Effector CD8-positive, alpha-beta T cell (primary cell): Measurements from ENCODE around the gene STK16.

Experiments
- DNase-seq: peaks from one replicate; lab custom pipeline; 2025; lab: John Stamatoyannopoulos, UW

STK16 gene

DNA sequence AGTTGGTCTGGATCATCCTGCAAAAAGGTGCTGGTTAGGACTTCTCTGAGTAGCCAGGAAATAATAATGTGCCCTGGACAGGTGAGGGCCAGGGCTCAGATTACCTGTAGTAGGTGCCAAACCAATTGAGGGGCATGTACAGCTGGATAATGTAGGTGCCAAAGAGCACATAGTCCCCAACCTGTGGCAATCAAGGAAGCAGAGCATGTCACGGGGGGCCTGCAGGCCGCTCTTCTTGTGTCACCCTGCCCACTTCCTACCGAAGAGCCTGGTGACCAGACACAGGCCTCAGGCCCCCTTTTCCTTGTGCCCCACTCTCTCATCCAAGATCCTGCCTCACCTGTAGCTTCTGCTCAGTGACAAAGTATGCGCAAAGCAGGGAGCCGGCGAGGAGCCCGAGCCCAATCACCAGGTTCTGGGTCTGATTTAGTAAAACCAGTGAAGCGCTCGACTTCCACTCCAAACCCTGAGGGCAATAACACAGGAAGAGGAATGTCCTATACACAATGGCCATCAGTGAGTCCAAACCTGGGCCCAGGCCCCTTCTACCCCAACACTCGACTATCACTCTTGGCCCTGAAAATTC is 31.7 kb upstream of the STK16 start:
- DNase-seq: no peak

DNA sequence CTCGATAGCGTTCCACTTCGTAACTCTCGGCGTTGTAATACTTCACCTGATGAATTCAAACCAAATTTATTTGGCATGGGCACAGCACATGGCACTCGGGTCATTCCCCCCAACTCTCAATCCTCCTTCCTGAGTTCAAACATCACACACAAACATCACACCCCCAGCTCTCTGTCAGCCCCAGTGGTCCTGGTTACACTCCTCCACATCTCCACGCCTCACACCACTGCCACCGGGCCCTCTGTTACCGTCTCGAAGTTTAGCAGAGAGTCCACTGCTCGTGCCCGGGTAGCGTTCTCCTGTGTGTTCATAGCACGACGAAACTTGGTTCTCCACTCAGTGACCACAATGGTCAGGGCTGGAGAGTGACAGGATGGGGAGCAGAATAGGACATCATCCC is 31.1 kb upstream of the STK16 start:
- no peak for DNase-seq

DNA sequence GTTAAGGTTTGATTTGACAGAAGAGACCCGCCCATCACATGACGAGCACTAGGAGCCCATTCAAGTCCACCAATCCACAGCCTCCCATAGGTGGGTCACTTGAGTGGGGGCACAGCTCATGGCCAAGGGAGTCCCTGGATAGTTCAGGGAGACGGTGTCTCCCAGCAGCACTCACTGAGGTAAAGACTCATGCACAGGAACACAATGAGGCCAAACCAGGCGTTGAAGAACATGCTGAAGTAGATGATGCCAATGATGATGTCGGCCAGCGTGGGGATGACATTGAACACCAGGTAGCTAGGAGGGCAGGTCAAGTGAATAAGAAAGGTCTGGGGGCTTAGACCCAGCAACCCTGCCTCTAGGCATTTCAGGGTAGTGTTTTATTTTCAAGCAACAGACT is 30.5 kb upstream of the STK16 start:
- no peak for DNase-seq

DNA sequence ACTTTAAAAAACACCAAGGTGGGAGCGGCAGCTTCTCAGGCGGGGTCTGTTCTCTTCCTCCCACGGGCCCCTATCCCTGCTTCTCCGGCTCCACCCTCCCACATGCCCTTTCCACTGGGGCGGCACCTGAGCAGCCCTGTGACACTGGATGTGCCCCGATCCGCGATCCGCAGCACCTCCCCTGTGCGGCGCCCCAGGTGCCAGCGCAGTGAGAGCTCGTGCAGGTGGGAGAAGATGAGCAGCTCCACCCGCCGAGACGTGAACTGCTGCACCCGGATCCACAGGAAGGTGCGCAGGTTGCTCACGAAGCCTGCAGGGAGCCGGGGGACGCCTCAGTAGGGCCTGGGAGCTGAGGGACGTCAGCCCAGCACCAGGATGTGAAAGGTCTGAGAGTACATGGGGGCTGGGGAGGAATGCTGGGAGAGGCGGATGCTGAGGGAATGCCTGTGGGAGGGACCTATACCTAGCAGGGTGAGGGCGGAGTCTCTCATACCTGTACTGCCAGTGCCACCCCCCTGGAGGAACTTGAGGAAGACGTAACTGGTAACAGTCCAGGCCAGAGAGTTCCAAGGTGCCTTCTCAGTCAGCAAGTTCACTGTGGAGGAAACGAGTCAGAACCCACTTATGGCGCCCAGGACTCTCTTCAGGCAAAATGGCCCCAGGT is 29.3 kb upstream of the STK16 start:
- no peak for DNase-seq

DNA sequence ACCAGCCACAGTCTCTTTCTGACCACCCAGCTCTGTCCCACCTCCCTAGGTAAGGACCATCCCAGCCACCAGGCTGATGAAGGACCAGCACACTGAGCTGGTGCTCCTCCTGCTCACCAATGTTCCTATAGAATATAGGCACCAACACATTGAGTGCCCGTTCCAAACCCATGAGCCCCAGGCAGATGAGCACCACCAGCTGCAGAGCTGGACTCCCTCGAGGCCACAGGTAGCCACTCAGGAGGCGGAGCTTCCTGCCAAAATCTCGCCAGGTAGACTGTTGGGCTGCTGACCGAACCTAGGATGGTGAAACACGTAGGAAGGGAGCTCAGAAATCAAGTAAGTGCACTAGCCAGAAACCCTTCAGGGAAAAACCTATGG is 28.8 kb upstream of the STK16 start:
- DNase-seq: no peak

DNA sequence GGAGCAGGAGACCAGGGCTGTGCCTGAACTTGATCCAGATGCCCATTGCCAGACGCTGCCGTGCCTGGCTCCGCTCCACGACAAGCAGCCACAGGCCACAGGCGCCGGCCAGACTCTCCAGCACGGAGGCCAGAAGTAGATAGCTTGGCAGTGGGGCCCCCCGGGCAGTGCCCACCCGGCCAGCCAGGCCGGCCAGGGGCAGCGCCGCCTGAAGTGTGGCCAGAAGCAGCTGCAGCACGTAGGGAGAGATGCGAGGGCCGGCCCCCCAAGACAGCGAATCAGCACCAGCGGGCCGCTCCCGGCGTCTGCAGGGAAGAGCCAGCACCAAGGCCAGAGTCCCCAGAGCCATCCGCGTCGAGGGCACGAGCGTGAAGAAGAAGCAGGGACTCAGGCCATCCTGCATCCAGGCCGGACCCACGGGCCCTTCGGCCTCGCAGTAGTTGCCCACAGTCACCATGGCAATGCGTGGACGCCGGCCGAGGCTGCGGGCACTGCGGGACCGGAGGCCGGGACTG is 27.0 kb upstream of the STK16 start:
- peak; percentile 45 for DNase-seq

DNA sequence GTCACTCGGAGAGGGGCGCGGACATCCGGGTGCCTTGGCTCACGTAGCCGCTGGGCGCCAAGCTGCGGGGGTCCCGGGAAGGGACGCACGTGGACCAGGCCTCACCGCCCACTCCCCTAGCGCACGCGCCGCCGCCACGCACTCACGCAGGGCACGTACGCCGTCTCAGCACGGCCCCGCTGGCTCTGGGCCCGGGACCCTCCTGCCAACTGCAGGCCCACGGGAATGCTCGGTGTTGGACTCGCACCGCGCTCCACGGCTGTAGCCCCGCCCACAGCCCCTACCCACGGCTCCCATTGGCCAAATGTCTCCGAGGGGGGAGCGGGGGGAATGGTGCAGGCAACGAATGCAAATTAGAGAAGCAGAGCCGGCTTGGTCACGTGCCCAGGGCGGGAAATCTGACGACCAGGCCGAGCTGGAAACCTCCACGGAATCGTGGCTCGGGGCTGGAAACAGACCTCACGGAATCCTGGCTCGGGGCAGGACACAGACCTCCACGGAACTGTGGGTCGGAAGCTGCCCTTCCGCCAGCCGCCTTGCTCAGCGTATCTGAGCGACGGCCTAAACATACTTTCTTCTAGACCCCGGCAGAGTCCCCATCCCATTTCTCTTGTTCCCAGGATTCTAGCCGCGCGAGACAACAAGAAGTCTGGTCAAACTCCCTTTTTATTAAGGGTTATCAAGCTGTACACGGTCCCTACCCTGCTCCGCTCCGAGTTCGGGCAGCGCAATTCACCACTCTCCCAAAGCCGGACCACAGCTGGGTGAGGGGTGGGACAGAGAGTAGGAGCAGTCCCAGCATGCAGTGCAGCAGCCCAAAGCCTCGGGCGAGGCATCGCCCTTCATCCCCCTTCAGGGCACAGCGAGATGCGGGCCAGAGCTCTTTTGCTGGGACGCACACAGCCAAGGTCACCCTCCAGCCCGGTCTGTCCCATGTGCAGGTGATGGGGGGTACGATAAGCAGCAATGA is 26.3 kb upstream of the STK16 start, which contains the start of gene ABCB6:
Gene ABCB6, minus strand, starts transcription at position 227 of the 970 bp plus-strand sequence. CDS start 285 bp downstream, outside the sequence.
- peak; percentile 84 for DNase-seq

DNA sequence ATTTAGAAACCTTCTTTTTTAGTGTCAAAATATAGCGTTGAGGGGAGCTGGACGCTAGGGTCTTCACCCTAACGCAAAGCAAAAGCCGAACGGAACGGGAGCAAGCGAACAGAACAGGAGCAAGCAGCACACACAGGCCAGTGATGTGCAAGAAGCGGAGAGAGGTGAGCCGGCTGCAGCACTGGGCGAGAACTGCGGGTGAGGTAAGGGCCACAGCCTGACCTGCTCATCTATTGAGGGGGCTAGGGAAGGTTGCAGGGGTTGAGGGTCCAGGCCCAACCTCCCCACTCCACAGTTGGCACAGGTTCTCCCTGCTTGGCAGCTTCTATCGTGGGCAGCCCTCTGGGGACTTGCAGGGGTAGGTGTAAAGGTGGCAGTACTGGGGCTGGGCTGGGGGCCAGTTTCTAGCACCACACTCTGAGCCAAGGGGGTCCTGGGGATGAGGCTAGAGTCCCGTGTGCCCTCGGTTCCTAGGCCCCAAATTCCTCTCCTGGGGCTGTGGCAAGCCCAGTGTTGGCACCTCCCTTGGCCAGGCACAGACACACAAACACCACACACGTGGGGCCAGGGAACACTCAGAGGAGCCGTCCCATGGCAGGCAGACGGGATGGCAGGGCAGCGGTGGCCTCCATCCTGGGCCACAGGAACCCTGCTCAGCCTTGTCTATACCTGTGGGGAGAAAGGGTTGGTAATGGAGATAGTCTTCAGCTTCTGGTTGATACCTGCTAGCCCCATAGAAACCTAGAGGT is 25.3 kb upstream of the STK16 start:
- DNase-seq: no peak

DNA sequence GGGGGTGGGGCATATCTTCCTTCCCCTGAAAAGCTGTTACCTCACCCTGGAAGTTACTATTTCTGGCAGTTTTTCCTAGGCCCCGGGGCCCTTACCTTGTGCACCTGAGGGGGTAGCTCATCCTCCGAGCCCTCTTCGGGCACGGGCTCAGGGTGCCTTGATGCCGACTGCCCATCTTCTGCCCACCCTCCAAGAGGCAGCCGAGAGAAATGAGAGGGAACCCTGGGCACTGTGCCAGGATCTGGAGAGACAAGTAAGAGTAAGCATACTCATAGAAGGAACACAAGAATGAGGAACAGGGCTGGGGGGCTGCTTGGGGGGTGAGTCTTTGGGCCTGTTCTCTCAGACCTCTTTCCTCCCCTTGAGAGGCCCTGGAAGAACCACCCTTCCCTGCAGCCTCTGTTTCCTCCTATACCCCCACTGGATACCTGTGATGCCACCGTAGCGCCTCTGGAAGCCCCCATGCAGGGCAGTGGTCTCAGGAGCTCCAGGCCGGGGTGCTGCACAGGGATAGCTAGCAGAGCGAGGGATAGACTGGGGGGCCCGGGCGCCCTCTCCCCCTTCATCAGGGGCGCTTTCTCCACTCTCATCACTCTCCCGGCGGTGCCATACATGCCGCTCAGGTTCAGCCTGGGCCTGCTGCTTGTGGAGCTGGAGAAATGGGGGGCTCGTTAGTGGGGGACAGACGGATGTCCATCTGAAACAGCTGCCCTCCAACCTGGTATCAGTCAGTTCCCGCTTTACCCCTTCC is 24.5 kb upstream of the STK16 start:
- no peak for DNase-seq

DNA sequence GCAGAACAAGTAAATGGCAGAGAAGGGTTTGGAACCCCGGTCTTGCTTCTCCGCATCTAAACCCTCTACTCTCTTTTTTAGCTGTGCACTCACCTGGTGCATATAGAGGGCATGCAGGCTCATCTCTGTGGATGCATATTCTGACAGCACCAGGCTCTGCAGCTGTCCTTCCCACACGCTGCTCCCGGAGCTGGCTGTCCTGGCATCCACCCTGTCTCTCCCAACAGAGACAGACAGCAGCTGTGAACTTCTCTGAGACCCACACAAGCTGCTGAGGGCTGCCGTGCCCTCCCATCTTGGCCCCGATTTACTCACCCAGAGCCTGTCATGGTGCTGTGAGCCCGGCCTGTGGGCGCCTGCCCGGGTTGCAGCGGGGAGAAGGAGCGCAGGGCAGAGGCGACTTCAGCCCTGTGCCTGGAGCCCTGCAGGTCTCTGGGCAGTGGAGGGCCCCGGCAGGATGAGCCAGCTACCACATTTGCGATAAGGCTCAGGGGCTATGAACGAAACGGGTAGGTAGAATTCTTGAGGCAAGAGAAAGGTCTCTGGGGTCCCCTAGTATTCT is 23.2 kb upstream of the STK16 start:
- no peak for DNase-seq

DNA sequence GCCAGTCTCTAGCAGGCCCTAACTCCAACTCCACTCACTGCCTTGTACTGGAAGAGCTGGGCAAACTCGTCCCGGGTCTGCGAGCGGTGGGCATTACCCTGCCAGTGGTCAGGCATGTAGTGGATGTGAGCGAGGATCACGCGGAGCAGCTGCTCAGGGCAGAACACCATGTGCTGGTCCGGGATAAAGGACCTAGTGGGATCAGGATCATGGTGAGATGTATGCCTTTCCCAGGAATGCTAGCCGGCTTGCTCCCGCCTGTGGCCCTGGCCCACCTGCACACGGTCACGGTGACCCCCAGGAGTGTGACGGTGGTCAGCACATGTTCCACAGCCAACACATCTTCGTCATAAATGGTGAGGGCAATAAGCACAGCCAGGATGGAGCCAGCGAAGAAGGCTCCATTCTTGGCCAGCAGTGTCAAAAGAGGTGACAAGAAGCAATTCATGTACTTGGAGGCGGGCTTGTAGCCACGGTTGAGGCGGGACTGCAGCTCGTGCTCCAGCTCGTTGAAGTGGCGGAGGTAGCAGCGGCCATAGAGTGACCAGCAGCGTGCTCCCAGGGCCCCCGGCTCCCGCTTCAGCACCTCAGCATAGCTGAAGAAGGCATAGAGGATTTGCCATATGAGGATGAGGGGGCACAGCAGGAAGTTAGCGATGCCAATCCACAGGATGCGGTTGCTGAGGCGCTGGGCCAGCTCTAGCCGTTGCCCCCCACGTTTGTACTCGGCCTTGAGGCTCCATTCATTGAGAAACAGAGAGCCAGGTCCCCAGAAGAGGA is 21.3 kb upstream of the STK16 start:
- DNase-seq: no peak

DNA sequence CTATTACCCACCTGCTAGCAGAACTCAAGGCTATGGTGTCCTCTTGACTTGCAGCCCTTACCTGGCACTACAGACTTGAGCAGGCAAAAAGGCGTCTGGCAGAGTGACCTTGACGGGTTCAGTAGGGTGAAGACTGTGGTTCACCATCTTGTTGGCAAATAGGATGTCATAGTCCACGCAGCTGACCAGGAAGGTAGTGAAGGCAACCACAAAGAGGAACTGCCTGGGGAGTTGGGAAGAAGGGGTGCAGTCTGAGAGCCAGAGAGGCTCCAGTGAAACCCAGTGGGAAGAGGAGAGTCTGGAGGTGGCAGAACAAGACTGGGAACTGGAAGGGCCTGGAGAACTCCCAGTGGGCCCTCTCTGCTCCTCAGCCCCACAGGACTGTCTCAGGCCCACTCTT is 19.9 kb upstream of the STK16 start:
- no peak for DNase-seq

DNA sequence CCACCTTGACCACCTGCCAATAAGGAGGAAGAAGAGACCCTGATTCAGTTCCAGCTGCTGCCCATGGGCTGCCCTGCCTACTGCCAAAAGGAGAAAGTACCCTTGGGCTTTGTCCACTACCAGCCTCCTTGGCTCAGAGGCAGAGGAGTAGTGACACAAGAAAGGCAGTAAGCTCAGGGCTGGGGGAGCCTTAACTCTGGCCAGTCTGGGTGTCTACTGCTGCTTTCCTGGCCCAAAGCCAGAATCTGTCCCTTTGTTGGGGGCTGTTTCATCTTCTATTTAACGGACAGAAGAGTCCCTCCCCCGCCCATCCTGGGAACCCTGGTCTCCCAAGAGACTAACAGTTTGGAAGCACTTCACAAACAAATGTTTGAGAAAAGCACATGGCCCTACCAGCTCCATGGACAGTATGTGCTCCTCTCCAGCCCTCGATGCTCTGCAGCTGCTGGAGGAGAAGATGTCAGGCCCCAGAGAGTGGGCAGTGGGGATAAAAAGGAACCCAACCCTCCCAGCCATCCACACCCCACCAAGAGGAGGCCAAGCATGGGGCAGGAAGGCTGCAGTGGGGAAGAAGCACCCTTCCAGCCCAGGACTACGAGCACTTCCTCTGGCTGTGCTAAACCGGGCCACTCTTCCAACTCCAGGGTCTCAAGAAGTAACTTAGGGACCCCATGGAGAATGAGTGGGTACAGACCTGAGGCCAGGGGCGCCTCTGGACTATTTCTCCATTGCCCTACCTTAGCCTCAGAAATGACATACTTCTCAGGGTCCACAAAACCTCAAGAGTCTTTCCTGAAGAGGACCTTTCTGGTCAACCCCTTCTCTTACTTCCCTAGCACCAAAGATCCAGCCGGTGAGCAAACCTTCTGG is 17.0 kb upstream of the STK16 start:
- DNase-seq: no peak

DNA sequence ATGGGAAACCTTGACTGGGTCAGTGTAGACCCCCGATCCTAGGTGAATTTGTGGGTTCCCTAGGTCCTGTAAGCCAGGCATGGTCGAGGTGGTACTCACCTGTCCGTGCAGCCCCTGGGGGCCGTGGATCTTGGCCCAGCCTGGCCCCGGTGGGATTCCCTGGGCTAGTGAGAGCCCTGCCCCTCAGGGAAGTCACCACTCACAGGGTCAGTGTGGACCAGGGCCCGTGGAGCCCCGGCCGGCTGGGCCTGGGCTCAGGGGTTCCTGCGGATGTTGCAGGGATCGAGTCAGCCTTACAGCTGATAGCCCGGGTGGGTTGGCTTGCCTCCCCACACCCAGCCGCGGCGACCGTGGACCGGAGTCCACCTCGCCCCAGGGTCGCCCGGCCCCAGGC is 16.4 kb upstream of the STK16 start:
- no peak for DNase-seq

DNA sequence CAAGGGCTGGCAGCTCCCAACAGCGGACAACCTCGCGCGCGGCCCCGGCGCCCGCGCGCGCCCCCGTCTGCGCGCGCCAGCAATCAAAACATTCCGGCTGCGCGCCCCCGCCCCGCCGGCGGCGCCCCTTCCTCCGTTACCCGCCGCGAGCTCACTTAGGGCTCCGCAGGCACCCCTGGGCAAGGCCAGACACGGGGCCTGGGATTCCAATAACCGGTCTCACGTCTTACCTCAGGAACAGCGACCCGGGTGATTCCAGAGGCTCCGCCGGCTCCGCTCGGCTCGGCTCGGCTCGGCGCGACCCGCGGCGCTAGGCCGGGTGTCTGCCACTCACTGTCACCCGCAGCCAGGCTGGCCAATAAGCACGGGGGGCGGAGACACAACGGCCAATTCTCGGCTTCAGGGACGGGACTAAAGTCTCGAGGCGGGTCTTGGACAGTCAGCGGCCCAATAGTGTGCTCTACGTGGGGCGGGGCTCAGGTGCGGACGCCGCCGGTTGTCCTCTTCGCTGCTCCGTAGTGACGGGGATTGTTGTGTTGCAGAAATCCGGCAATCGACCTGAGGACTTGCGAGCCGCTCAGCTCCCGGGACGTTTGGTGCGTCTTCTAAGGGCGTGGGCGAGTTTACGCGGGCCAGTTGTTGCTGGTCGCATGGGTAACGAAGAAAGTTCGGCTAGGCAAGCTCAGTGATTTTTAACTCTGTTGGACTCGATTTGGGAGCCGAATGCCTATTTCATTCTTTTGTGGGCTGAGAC is 15.8 kb upstream of the STK16 start, which contains the start of the genes ANKZF1 and ATG9A:
Gene ANKZF1, plus strand, starts transcription at position 502 of the 754 bp plus-strand sequence. CDS start 452 bp downstream, outside the sequence.
Gene ATG9A, minus strand, starts transcription at position 332 of the 754 bp plus-strand sequence. CDS start 1,612 bp downstream, outside the sequence.
- peak; percentile 97 for DNase-seq

DNA sequence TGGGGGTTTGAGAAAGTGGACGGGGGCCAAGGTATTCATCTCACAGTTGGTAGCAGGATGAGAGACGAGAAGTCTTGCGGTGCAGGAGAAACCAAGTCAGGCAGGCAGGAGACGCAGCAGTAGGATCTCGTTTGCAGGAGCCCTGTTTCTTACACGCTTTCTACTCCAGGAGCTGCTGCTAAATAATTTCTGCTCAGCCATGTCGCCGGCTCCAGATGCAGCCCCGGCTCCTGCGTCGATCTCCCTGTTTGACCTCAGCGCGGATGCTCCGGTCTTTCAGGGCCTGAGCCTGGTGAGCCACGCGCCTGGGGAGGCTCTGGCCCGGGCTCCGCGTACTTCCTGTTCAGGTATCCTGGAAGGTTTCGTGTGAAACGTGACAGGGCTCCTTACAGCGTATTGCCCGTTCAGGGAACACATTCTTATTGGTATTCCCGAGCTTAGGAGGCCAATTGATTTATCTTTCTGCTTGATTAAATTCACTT is 15.2 kb upstream of the STK16 start:
- peak; percentile 13 for DNase-seq

DNA sequence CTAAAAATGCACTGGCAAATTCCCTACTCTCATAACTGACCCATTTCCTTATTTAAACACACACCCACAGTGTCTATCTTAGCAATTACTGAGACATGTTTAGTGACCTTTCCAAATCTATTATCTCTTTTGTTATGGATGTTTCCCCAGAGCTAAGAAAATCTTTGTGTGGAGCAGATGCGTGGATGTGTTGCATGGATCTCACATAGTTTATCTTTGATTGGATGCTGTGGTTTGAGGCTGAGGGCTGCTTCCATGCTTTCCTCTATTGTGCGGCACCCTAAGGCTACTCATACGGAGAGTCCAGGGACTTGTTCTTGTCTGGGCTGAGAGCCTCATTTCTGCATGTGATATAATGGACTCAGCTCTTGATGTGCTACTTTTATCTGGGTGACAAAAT is 10.9 kb upstream of the STK16 start:
- no peak for DNase-seq

DNA sequence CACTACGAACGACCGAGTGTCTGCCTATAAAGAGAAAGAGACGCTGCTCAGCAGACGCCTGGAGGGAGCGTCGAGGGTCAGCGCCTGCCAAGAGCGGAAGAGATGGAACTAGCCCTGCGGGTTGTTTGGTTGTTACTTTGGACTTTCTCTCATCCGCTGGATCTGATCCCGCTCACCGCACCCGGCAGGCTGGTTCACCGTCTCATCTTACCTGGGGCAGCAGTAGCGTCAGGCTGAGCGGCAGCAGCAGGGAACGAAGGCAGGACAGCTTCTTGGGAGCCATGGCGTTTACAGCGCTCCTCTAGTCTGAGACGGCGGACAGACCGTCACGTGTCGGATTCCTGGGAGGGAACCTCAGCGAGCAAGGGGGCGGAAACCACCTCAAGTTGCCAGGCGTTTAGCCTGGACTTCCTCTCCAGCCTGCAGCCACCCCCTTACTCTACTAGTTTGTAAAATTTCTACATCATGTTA is 2.0 kb upstream of the STK16 start:
- DNase-seq: no peak
